Measurements from ENCODE around the gene POR.

The POR gene

GRCh38 chr7:75994388-75995051 lies 79.6 kb downstream of the POR start, which contains the start of gene TMEM120A:
Gene TMEM120A, minus strand, starts transcription at chr7:75994595. Its CDS starts 25 bp downstream, at chr7:75994570.
- H2BK15ac ChIP-seq (ENCODE audit: low read length), result peak within 1 kb of the TSS; percentile 12
- H3K9ac ChIP-seq (ENCODE audit: low read depth, low read length, poor library complexity), result peak within 1 kb of the TSS; percentile 90
- H3K4me3 ChIP-seq (ENCODE audit: low read length in 2 of 2), result peak within 1 kb of the TSS; percentile 89 to 94
- H3K18ac ChIP-seq (ENCODE audit: low read length), result peak within 1 kb of the TSS; percentile 94
- H3K9me3 ChIP-seq (replicated peaks in 1 of 2; ENCODE audit: control insufficient read depth in 2 of 2, insufficient read depth in 1 of 2, low read depth in 1 of 2, low read length in 2 of 2), result no peaks in the 10 kb centered on the region
- peaks cover 10 to 21% of the 10 kb centered on the region in 2 donors for H3K36me3 ChIP-seq (replicated peaks in 1 of 2; ENCODE audit: control insufficient read depth in 2 of 2, insufficient read depth in 2 of 2, low read length in 2 of 2)
- H2BK5ac ChIP-seq (ENCODE audit: low read length), result peak within 1 kb of the TSS; percentile 75
- peak; percentile 92 for DNase-seq (ENCODE audit: low spot score)
- no peak within 1 kb of the TSS for H3K4ac ChIP-seq (ENCODE audit: low read length)
- H2AK5ac ChIP-seq (ENCODE audit: low read depth, low read length), result peak within 1 kb of the TSS; percentile 81
- H3K27ac ChIP-seq (replicated peaks; ENCODE audit: low read length), result peak within 1 kb of the TSS; percentile 71
- WGBS, 2 donors (ENCODE audit: extremely low coverage in 2 of 2, insufficient read length in 2 of 2, insufficient replicate concordance in 1 of 2), result no CpG with 5 or more reads among the region's 51 CpGs
- H3K4me2 ChIP-seq (ENCODE audit: insufficient read depth, low read length, poor library complexity, severe bottlenecking), result peak within 1 kb of the TSS; percentile 100
- H3K79me1 ChIP-seq (ENCODE audit: low read depth, low read length), result no peaks in the 10 kb centered on the region
- no peak within 1 kb of the TSS for H2BK120ac ChIP-seq (ENCODE audit: low read depth, low read length)
- peak within 1 kb of the TSS; percentile 58 for H2BK12ac ChIP-seq (ENCODE audit: low read length)
- no peak within 1 kb of the TSS for H4K8ac ChIP-seq (ENCODE audit: low read depth, low read length)
- no peaks in the 10 kb centered on the region for H3K27me3 ChIP-seq (ENCODE audit: control insufficient read depth in 3 of 3, insufficient read depth in 3 of 3, low read depth in 1 of 3, low read length in 3 of 3)
- peak within 1 kb of the TSS; percentile 75 for H3K14ac ChIP-seq (ENCODE audit: low read length)
- peak within 1 kb of the TSS; percentile 9 for H4K91ac ChIP-seq (ENCODE audit: low read depth, low read length, poor library complexity)
- H3K4me1 ChIP-seq (ENCODE audit: control insufficient read depth in 2 of 2, insufficient read depth in 1 of 2, low read depth in 1 of 2, low read length in 2 of 2), result peaks cover 14 to 16% of the 10 kb centered on the region in 2 donors
- peak within 1 kb of the TSS; percentile 96 for H3K23ac ChIP-seq (ENCODE audit: low read depth, low read length, poor library complexity)
- H2AFZ ChIP-seq (ENCODE audit: low read length), result peak within 1 kb of the TSS; percentile 96

- Histone ChIP-seq H3K4ac (ENCODE audit: low read length) (no peak overlapping the region), H3K23ac (ENCODE audit: low read depth, low read length, poor library complexity) (no peak overlapping the region), H3K4me3 (ENCODE audit: low read length in 2 of 2) (peak overlapping the region; percentile 73 to 89), H3K18ac (ENCODE audit: low read length) (peak overlapping the region; percentile 48), H3K27ac (replicated peaks; ENCODE audit: low read length) (peak overlapping the region; percentile 71), H4K91ac (ENCODE audit: low read depth, low read length, poor library complexity) (no peak overlapping the region), H3K4me2 (ENCODE audit: insufficient read depth, low read length, poor library complexity, severe bottlenecking) (peak overlapping the region; percentile 100), H4K8ac (ENCODE audit: low read depth, low read length) (no peak overlapping the region), H3K4me1 (ENCODE audit: control insufficient read depth in 2 of 2, insufficient read depth in 1 of 2, low read depth in 1 of 2, low read length in 2 of 2) (peaks cover 14 to 16% of the 10 kb centered on the region in 2 donors), H2BK12ac (ENCODE audit: low read length) (no peak overlapping the region), H3K79me1 (ENCODE audit: low read depth, low read length) (no peaks in the 10 kb centered on the region), H2AFZ (ENCODE audit: low read length) (peak overlapping the region; percentile 96), H2BK5ac (ENCODE audit: low read length) (peak overlapping the region; percentile 4), H3K9me3 (replicated peaks in 1 of 2; ENCODE audit: control insufficient read depth in 2 of 2, insufficient read depth in 1 of 2, low read depth in 1 of 2, low read length in 2 of 2) (no peaks in the 10 kb centered on the region), H3K36me3 (replicated peaks in 1 of 2; ENCODE audit: control insufficient read depth in 2 of 2, insufficient read depth in 2 of 2, low read length in 2 of 2) (peaks cover 10 to 21% of the 10 kb centered on the region in 2 donors), H2AK5ac (ENCODE audit: low read depth, low read length) (peak overlapping the region; percentile 81), H3K9ac (ENCODE audit: low read depth, low read length, poor library complexity) (peak overlapping the region; percentile 55), H3K14ac (ENCODE audit: low read length) (no peak overlapping the region), H2BK120ac (ENCODE audit: low read depth, low read length) (no peak overlapping the region), H3K27me3 (ENCODE audit: control insufficient read depth in 3 of 3, insufficient read depth in 3 of 3, low read depth in 1 of 3, low read length in 3 of 3) (no peaks in the 10 kb centered on the region), H2BK15ac (ENCODE audit: low read length) (peak overlapping the region; percentile 12)
- DNase-seq (ENCODE audit: low spot score), result no peak
- no CpG with 5 or more reads among the region's 11 CpGs for WGBS, 2 donors (ENCODE audit: extremely low coverage in 2 of 2, insufficient read length in 2 of 2, insufficient replicate concordance in 1 of 2)
Observed at GRCh38 chr7:75995052-75995471, 80.1 kb downstream of the POR start.

GRCh38 chr7:75995996-75996395 lies 81.0 kb downstream of the POR start:
- Histone ChIP-seq H3K36me3 (replicated peaks in 1 of 2; ENCODE audit: control insufficient read depth in 2 of 2, insufficient read depth in 2 of 2, low read length in 2 of 2) (peaks cover 16 to 29% of the 10 kb centered on the region in 2 donors), H3K4ac (ENCODE audit: low read length) (no peak overlapping the region), H3K4me2 (ENCODE audit: insufficient read depth, low read length, poor library complexity, severe bottlenecking) (no peak overlapping the region), H2BK5ac (ENCODE audit: low read length) (no peak overlapping the region), H2AFZ (ENCODE audit: low read length) (no peak overlapping the region), H4K91ac (ENCODE audit: low read depth, low read length, poor library complexity) (no peak overlapping the region), H3K4me1 (ENCODE audit: control insufficient read depth in 2 of 2, insufficient read depth in 1 of 2, low read depth in 1 of 2, low read length in 2 of 2) (peaks cover 11 to 12% of the 10 kb centered on the region in 2 donors), H3K27ac (replicated peaks; ENCODE audit: low read length) (no peak overlapping the region), H3K79me1 (ENCODE audit: low read depth, low read length) (no peaks in the 10 kb centered on the region), H2BK15ac (ENCODE audit: low read length) (no peak overlapping the region), H3K27me3 (ENCODE audit: control insufficient read depth in 3 of 3, insufficient read depth in 3 of 3, low read depth in 1 of 3, low read length in 3 of 3) (no peaks in the 10 kb centered on the region), H2AK5ac (ENCODE audit: low read depth, low read length) (peak overlapping the region; percentile 81), H2BK120ac (ENCODE audit: low read depth, low read length) (no peak overlapping the region), H3K9me3 (replicated peaks in 1 of 2; ENCODE audit: control insufficient read depth in 2 of 2, insufficient read depth in 1 of 2, low read depth in 1 of 2, low read length in 2 of 2) (no peaks in the 10 kb centered on the region), H2BK12ac (ENCODE audit: low read length) (no peak overlapping the region), H4K8ac (ENCODE audit: low read depth, low read length) (no peak overlapping the region), H3K18ac (ENCODE audit: low read length) (no peak overlapping the region), H3K4me3 (ENCODE audit: low read length in 2 of 2) (no peak overlapping the region), H3K23ac (ENCODE audit: low read depth, low read length, poor library complexity) (no peak overlapping the region), H3K14ac (ENCODE audit: low read length) (no peak overlapping the region), H3K9ac (ENCODE audit: low read depth, low read length, poor library complexity) (no peak overlapping the region)
- no peak for DNase-seq (ENCODE audit: low spot score)
- WGBS, 2 donors (ENCODE audit: extremely low coverage in 2 of 2, insufficient read length in 2 of 2, insufficient replicate concordance in 1 of 2), result no CpG with 5 or more reads among the region's 5 CpGs

GRCh38 chr7:75996476-75996875 lies 81.5 kb downstream of the POR start:
- no peak overlapping the region for H3K4me3 ChIP-seq (ENCODE audit: low read length in 2 of 2)
- H3K23ac ChIP-seq (ENCODE audit: low read depth, low read length, poor library complexity), result no peak overlapping the region
- no peak overlapping the region for H3K9ac ChIP-seq (ENCODE audit: low read depth, low read length, poor library complexity)
- no peaks in the 10 kb centered on the region for H3K79me1 ChIP-seq (ENCODE audit: low read depth, low read length)
- H4K8ac ChIP-seq (ENCODE audit: low read depth, low read length), result no peak overlapping the region
- DNase-seq (ENCODE audit: low spot score), result no peak
- no peak overlapping the region for H3K14ac ChIP-seq (ENCODE audit: low read length)
- H3K4ac ChIP-seq (ENCODE audit: low read length), result no peak overlapping the region
- no peak overlapping the region for H2BK120ac ChIP-seq (ENCODE audit: low read depth, low read length)
- H3K18ac ChIP-seq (ENCODE audit: low read length), result no peak overlapping the region
- peaks cover 16 to 32% of the 10 kb centered on the region in 2 donors for H3K36me3 ChIP-seq (replicated peaks in 1 of 2; ENCODE audit: control insufficient read depth in 2 of 2, insufficient read depth in 2 of 2, low read length in 2 of 2)
- H3K27ac ChIP-seq (replicated peaks; ENCODE audit: low read length), result no peak overlapping the region
- H3K27me3 ChIP-seq (ENCODE audit: control insufficient read depth in 3 of 3, insufficient read depth in 3 of 3, low read depth in 1 of 3, low read length in 3 of 3), result no peaks in the 10 kb centered on the region
- peaks cover 10 to 12% of the 10 kb centered on the region in 2 donors for H3K4me1 ChIP-seq (ENCODE audit: control insufficient read depth in 2 of 2, insufficient read depth in 1 of 2, low read depth in 1 of 2, low read length in 2 of 2)
- H2BK5ac ChIP-seq (ENCODE audit: low read length), result no peak overlapping the region
- H2BK12ac ChIP-seq (ENCODE audit: low read length), result no peak overlapping the region
- WGBS, 2 donors (ENCODE audit: extremely low coverage in 2 of 2, insufficient read length in 2 of 2, insufficient replicate concordance in 1 of 2), result no CpG with 5 or more reads among the region's 4 CpGs
- H2AK5ac ChIP-seq (ENCODE audit: low read depth, low read length), result no peak overlapping the region
- H2BK15ac ChIP-seq (ENCODE audit: low read length), result no peak overlapping the region
- no peak overlapping the region for H2AFZ ChIP-seq (ENCODE audit: low read length)
- no peaks in the 10 kb centered on the region for H3K9me3 ChIP-seq (replicated peaks in 1 of 2; ENCODE audit: control insufficient read depth in 2 of 2, insufficient read depth in 1 of 2, low read depth in 1 of 2, low read length in 2 of 2)
- H4K91ac ChIP-seq (ENCODE audit: low read depth, low read length, poor library complexity), result no peak overlapping the region
- no peak overlapping the region for H3K4me2 ChIP-seq (ENCODE audit: insufficient read depth, low read length, poor library complexity, severe bottlenecking)

Measured in neuronal stem cell (in vitro differentiated cells).